COLO668 (cell line): ENCODE data around the gene TRIP12.
A peak's percentile ranks its signal among the peaks of the same experiment; 100 is the strongest.
"Not testable (repeated sequence)": the region's sequence is repeated elsewhere in the genome, so short reads cannot be mapped to it uniquely, and the experiment has no call there.

Source experiments
- DNase-seq: peaks from one replicate; lab custom pipeline; 2025; ENCODE audit not compliant: unreplicated experiment; lab: John Stamatoyannopoulos, UW

TRIP12 gene

GRCh38 chr2:229921892-229922448, at the start of gene TRIP12:
TRIP12 (minus strand) TSS chr2:229922009; CDS start chr2:229880079, 41,930 bp downstream.
- DNase-seq: peak; percentile 93

- DNase-seq: no peak
Measured at GRCh38 chr2:229971298-229971790, 49.5 kb upstream of the TRIP12 start.

- no peak for DNase-seq
Measured at GRCh38 chr2:229970406-229970805, 48.6 kb upstream of the TRIP12 start.

- DNase-seq: no peak
Measured at GRCh38 chr2:229969921-229970320, 48.1 kb upstream of the TRIP12 start.

GRCh38 chr2:229963596-229963995, 41.8 kb upstream of the TRIP12 start:
- DNase-seq: not testable (repeated sequence)

GRCh38 chr2:229956491-229956890, 34.7 kb upstream of the TRIP12 start:
- DNase-seq: no peak

- no peak for DNase-seq
Measured at GRCh38 chr2:229955663-229956062, 33.9 kb upstream of the TRIP12 start.

- DNase-seq: no peak
Measured at GRCh38 chr2:229952256-229952835, 30.5 kb upstream of the TRIP12 start.

- DNase-seq: no peak
Measured at GRCh38 chr2:229947544-229947943, 25.7 kb upstream of the TRIP12 start.

GRCh38 chr2:229945975-229946374, 24.2 kb upstream of the TRIP12 start:
- DNase-seq: no peak

GRCh38 chr2:229943770-229944449, 22.1 kb upstream of the TRIP12 start:
- no peak for DNase-seq

GRCh38 chr2:229943171-229943570, 21.4 kb upstream of the TRIP12 start:
- no peak for DNase-seq

- DNase-seq: no peak
Measured at GRCh38 chr2:229942671-229943070, 20.9 kb upstream of the TRIP12 start.

GRCh38 chr2:229937537-229937936, 15.7 kb upstream of the TRIP12 start:
- DNase-seq: no peak

- DNase-seq: no peak
Measured at GRCh38 chr2:229931241-229931640, 9.4 kb upstream of the TRIP12 start.

- DNase-seq: no peak
Measured at GRCh38 chr2:229930656-229931055, 8.8 kb upstream of the TRIP12 start.

- no peak for DNase-seq
Measured at GRCh38 chr2:229927817-229928321, 6.1 kb upstream of the TRIP12 start.

GRCh38 chr2:229925201-229925600, 3.4 kb upstream of the TRIP12 start:
- no peak for DNase-seq

GRCh38 chr2:229924541-229924940, 2.7 kb upstream of the TRIP12 start:
- DNase-seq: not testable (repeated sequence)

- DNase-seq: peak; percentile 90
Measured at GRCh38 chr2:229922449-229923386, 909 bp upstream of the TRIP12 start, which contains the start of gene FBXO36. FBXO36 (plus strand) TSS chr2:229922503; CDS start chr2:229922514, 11 bp downstream.
